Adipocyte (in vitro differentiated cells): ENCODE measurements around the gene PLCB4.

Experiments
- DNase-seq: peaks from one replicate; pipeline ENCODE4 v3.0.0-alpha.2; 2015; ENCODE audit warnings: low read depth
- H3K27me3 ChIP-seq: replicated peaks from 2 replicates; pipeline ENCODE4 v1.7.0; 2013; ENCODE audit warnings: mild to moderate bottlenecking, low read length, moderate library complexity; ENCODE audit not compliant: control insufficient read depth, insufficient read depth
- H3K36me3 ChIP-seq: 2 replicates; pipeline ENCODE4 v1.7.0; 2013; ENCODE audit warnings: low read length, mild to moderate bottlenecking, moderate library complexity; ENCODE audit not compliant: control insufficient read depth, insufficient read depth, severe bottlenecking
- H3K4me1 ChIP-seq: 2 replicates; pipeline ENCODE4 v1.7.0; 2013; ENCODE audit warnings: mild to moderate bottlenecking, low read length, moderate library complexity; ENCODE audit not compliant: control insufficient read depth, insufficient read depth
- H3K4me3 ChIP-seq: 2 replicates; pipeline ENCODE4 v1.7.0; 2013; ENCODE audit warnings: mild to moderate bottlenecking, low read length, moderate library complexity
- H3K9ac ChIP-seq: 2 replicates; pipeline ENCODE4 v1.7.0; 2013; ENCODE audit warnings: mild to moderate bottlenecking, low read length, moderate library complexity
- H3K9me3 ChIP-seq: 2 replicates; pipeline ENCODE4 v1.7.0; 2013; ENCODE audit warnings: mild to moderate bottlenecking, low read length, moderate library complexity; ENCODE audit not compliant: control insufficient read depth

The PLCB4 gene

DNA sequence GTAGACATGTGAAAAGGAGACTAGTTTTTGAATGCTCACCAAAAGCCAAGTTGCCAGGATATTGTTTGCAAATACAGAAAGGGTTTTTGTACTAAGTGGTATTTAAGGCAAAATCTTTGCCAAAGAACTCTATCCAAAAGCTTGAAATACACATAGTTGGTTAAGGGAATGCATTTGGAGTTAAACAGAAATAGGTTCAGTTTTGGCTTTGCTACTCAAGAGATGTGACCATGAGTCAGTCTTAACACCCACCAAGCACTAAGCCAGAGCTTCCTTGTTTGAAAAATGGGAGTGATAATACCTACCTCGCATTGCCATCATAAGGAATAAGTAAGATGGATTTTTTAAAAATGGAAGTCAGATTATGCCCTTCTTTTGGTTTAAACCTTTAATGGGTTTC is 253.8 kb downstream of the PLCB4 start:
- Histone ChIP-seq H3K36me3 (no peaks in the 10 kb centered on the region), H3K9ac (no peak overlapping the region), H3K4me3 (no peak overlapping the region), H3K27me3 (no peaks in the 10 kb centered on the region), H3K9me3 (no peaks in the 10 kb centered on the region), H3K4me1 (no peaks in the 10 kb centered on the region)
- no peak for DNase-seq

DNA sequence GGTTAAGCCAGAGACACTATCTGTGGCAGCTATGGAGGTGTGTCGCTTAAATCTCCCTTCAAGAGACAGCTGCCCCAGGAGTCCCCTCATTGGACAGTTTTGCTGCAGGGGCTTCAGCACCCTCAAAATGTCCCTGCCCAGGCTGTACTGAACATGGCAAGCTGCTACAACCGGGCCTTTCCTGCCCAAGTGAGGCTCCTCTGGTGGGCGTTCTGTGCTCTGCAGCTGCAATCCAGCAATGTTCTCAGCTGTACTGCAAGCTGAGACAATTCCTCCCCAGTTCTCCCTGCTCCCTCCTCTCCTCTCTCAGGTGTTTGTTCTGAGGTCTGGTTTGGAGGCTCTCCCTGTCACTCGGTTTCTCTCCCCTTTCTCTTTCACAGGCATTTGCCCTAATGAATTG is 254.7 kb downstream of the PLCB4 start:
- H3K9me3 ChIP-seq: no peaks in the 10 kb centered on the region
- H3K4me1 ChIP-seq: no peaks in the 10 kb centered on the region
- H3K4me3 ChIP-seq: no peak overlapping the region
- no peak overlapping the region for H3K9ac ChIP-seq
- DNase-seq: no peak
- no peaks in the 10 kb centered on the region for H3K36me3 ChIP-seq
- H3K27me3 ChIP-seq: no peaks in the 10 kb centered on the region

DNA sequence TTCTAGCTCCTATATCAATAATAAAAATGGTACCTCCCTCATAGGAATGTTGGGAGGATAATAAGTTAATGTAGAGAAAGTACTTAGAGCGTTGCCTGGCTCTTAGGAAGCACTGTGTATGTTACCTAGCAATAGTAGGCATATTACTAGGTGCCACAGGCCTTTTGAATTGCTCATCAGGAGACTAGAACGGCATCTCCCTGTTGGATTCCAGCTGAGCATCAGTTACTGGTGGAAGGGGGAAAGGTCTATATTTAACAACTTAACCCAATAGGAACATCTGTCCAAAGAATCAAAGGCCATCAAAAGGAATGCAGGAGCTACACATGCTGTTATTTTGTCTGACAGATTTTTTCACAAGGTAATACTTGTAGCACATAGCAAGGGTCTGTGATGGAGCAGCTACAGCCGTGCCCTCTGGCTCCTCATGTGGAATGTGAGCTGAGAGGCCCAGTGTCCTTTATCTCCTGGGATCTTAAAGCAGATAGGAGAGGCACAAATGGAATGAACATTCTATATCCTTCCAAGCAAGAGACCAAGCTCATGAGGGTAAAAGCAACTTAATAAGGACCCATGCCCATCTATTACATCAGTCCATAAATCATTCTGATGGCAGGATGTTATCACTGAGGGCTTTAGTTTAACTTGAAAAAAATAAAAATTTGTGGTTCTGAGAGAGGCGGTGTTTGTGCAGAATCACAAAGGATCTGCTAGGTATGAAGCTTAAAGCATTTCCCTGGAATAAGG is 260.6 kb downstream of the PLCB4 start:
- DNase-seq: no peak
- H3K9ac ChIP-seq: no peak overlapping the region
- H3K27me3 ChIP-seq: no peaks in the 10 kb centered on the region
- H3K9me3 ChIP-seq: no peaks in the 10 kb centered on the region
- no peaks in the 10 kb centered on the region for H3K36me3 ChIP-seq
- H3K4me3 ChIP-seq: no peak overlapping the region
- H3K4me1 ChIP-seq: no peaks in the 10 kb centered on the region

DNA sequence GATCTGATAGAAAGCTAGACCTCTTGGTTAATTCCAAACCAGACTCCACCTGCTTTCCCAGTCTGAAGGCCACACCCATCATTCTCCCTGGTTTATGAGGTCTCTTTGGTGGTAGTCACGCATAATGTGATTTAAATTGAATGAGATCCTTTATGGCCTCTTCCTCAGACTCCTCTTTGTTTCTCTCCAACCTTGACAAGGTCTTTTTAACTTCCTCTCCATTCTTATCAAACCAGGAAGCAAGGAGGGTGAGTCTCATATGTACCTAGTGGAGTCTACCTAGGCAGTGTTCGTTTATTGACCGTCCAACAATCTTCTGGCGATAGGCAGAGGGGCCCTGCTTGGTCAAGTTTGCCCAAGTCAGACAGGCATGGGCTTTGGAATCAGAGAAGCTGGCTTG is 261.3 kb downstream of the PLCB4 start:
- no peak for DNase-seq
- Histone ChIP-seq H3K27me3 (no peaks in the 10 kb centered on the region), H3K9ac (no peak overlapping the region), H3K4me3 (no peak overlapping the region), H3K9me3 (no peaks in the 10 kb centered on the region), H3K36me3 (no peaks in the 10 kb centered on the region), H3K4me1 (no peaks in the 10 kb centered on the region)

DNA sequence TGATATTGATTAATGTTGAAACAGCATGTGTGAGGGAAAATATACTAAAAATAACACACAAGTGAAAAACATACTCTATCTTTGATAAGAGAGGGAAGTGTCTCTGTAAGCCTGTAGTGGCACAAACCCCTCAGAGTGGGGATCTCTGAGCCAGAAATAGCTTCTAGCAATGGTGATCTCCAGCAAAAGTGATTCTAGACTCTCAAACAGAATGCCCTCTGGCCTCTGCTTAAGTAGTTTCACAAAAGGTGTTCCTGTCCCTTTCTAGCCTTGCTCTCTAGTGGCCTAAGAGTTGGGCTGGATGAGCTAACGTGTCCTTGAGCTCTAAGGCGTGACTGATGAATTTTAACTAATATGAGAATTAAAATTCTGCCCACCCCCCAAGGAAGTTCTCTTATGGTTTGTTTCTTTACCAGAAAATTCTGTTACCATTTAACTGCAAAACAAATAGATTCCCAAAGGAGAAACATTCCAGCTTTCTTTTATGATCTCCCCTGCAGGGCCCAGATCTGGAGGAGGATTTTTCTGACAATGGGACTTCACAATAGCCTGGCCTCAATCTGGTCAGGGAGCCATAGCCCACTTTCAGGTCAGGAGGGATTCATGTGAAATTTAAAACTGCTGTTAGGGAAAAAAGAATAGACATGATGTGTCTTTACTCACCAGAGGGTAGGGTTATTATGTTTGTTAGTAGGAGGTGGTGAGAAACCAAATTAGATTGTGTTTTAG is 263.0 kb downstream of the PLCB4 start:
- H3K36me3 ChIP-seq: no peaks in the 10 kb centered on the region
- H3K4me3 ChIP-seq: no peak overlapping the region
- H3K27me3 ChIP-seq: no peaks in the 10 kb centered on the region
- DNase-seq: no peak
- peaks cover under 1% of the 10 kb centered on the region for H3K4me1 ChIP-seq
- H3K9me3 ChIP-seq: no peaks in the 10 kb centered on the region
- no peak overlapping the region for H3K9ac ChIP-seq

DNA sequence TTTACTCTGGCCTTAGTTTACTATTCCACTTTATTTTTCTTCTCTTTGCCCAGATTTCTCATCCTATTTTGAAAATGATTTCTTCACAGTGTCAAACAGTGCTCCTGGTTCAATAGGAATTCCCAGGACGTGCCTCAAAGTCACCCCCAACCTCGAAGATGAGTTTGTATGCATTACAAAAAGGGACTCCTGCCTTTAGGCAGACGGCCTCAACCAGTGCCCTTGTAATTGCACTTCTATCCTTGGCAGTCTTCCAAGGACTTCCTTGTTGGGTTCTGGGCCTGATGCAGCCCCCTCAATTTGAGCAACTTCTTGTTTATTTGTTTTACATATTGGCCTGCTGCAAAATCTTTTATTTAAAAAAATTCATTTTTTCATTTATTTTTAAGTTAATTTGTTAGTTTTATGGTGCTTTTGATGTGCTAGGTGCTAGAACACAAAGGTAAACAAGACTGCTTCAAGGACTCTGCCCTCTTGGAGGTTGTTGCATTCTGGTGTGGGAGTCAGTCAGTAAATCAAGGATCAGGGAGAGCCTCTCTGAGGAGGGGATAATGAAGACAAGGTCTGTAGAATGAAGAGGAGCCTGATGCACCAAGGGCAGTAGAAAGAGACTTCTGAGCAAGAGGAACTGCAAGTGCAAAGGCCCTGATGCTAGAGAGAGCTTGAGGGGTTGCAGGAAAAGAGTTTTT is 264.0 kb downstream of the PLCB4 start:
- H3K27me3 ChIP-seq: no peaks in the 10 kb centered on the region
- no peak overlapping the region for H3K4me3 ChIP-seq
- no peak for DNase-seq
- H3K9ac ChIP-seq: no peak overlapping the region
- peaks cover 6% of the 10 kb centered on the region for H3K4me1 ChIP-seq
- H3K9me3 ChIP-seq: no peaks in the 10 kb centered on the region
- H3K36me3 ChIP-seq: no peaks in the 10 kb centered on the region

DNA sequence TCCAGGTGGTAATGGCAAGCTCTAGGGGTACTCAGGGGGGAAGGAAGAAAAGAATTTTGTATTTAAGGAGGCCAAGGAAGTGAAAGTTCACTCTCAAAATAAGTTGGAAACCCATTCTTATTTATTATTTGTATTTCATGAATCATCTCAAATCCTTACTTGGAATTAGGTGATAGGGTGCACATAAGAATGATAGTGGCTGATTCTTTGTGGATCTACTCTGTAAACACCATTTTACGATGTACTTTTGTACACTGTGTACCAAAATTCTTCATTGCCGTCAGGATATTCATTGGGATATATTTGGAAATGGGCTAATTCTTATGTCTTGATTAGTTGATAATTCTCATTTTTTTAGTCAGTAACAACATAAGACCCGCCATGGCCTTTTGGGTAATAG is 266.0 kb downstream of the PLCB4 start:
- Histone ChIP-seq H3K9me3 (no peaks in the 10 kb centered on the region), H3K36me3 (no peaks in the 10 kb centered on the region), H3K4me3 (no peak overlapping the region), H3K9ac (no peak overlapping the region), H3K27me3 (no peaks in the 10 kb centered on the region), H3K4me1 (peaks cover 6% of the 10 kb centered on the region)
- no peak for DNase-seq

DNA sequence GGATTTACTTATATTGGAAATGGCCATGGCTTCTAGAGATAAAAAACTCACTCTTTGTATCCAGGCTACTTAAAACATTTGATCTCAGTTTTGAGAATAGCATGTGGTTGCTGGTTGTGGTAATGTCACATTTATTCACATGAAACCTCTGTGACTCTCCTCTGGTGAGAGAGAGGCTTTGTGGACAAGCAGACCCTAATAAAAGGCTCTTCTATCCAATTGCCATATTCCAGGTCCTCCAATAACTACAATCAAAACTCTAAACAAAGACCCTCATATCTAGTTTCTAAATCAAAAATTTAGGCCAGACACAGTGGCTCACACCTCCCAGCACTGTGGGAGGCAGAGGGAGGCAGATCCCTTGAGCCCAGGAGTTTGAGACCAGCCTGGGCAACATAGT is 269.2 kb downstream of the PLCB4 start:
- Histone ChIP-seq H3K36me3 (no peaks in the 10 kb centered on the region), H3K4me3 (no peak overlapping the region), H3K27me3 (no peaks in the 10 kb centered on the region), H3K4me1 (peaks cover 9% of the 10 kb centered on the region), H3K9me3 (no peaks in the 10 kb centered on the region), H3K9ac (no peak overlapping the region)
- no peak for DNase-seq

DNA sequence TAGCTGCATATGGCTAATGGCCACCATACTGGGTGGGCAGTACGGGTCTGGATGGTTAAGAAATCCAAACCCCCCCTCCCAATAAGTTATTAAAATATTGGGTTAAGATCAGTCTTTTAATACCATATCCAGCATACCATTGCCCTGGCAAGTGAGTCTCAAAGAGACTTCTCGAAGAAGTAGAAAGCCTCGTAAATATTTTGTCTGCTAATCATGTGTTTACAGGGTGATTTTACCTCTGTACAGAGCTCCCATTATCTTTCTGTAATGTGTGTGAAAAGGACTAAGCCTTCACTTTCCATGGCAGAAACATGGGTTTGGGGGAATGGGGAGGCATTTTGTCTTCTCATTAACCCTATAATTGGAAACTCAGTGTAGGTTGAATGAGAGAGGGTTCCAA is 270.8 kb downstream of the PLCB4 start:
- H3K36me3 ChIP-seq: no peaks in the 10 kb centered on the region
- no peaks in the 10 kb centered on the region for H3K27me3 ChIP-seq
- H3K4me3 ChIP-seq: no peak overlapping the region
- H3K9me3 ChIP-seq: no peaks in the 10 kb centered on the region
- H3K4me1 ChIP-seq: peaks cover 9% of the 10 kb centered on the region
- DNase-seq: no peak
- no peak overlapping the region for H3K9ac ChIP-seq

DNA sequence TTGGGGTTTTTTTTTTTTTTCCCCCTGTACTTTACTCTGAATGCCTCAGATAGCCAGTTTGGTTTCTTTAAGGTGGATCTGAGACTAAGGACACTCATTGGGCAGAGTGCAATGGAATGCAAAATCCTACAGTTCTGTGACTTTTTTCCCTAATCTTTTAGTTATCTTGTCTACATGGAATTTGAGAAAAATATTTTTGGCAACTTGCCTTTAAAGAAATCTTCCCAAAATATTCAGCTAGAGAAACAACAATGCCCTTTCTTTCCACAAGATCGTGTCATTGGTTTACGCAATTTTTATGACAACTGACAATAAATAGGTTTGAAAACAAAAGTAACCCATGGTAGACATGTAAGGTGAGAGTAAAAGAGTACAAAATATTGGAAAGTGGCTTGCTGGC is 273.8 kb downstream of the PLCB4 start:
- no peak for DNase-seq
- H3K9me3 ChIP-seq: no peaks in the 10 kb centered on the region
- H3K27me3 ChIP-seq: no peaks in the 10 kb centered on the region
- H3K9ac ChIP-seq: no peak overlapping the region
- H3K36me3 ChIP-seq: no peaks in the 10 kb centered on the region
- H3K4me1 ChIP-seq: peaks cover 3% of the 10 kb centered on the region
- no peak overlapping the region for H3K4me3 ChIP-seq

DNA sequence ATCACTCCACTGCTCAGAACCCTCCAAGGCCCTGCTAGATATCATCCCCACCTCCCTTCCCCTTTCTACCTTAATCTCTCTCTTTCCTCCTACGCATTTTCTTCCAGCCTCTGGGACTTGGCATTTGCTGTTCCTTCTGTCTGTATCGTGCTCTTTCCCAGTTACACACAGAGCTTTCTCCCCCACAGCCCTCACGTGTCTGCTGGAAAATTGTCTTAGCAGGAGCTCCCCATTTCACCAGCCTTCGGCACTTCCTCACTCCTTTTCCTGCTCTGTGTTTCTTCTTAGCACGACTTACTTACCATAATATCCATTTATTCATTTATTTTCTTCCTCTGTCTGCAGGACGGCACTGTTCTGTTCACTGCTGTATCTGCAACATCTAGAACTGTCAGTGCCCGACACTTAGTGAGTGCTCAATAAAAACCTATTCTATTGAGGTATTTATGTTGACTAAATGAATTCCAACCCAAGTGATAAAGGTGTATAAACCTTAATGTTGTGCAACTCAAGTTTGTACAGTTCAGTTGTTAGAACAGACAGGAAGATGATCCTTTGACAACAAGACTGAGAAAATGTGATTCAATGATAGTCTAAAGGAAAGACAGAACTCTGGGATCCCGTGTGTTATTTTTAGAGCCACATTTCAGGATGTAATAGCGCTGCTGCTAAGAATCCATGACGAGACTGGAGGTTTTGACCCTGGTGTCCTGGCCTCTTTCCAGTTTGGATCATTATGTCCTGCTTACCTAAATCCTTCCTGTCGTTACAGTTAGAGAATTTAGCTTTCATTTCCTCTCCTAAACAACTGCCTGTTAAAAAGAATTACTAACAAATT is 275.4 kb downstream of the PLCB4 start:
- DNase-seq: no peak
- Histone ChIP-seq H3K4me3 (no peak overlapping the region), H3K36me3 (no peaks in the 10 kb centered on the region), H3K4me1 (peaks cover 9% of the 10 kb centered on the region), H3K9me3 (no peaks in the 10 kb centered on the region), H3K27me3 (no peaks in the 10 kb centered on the region), H3K9ac (no peak overlapping the region)
